ENCODE results near the gene NAA35.
"Not testable (repeated sequence)": the region's sequence is repeated elsewhere in the genome, so short reads cannot be mapped to it uniquely, and the experiment has no call there.

The NAA35 gene

DNA sequence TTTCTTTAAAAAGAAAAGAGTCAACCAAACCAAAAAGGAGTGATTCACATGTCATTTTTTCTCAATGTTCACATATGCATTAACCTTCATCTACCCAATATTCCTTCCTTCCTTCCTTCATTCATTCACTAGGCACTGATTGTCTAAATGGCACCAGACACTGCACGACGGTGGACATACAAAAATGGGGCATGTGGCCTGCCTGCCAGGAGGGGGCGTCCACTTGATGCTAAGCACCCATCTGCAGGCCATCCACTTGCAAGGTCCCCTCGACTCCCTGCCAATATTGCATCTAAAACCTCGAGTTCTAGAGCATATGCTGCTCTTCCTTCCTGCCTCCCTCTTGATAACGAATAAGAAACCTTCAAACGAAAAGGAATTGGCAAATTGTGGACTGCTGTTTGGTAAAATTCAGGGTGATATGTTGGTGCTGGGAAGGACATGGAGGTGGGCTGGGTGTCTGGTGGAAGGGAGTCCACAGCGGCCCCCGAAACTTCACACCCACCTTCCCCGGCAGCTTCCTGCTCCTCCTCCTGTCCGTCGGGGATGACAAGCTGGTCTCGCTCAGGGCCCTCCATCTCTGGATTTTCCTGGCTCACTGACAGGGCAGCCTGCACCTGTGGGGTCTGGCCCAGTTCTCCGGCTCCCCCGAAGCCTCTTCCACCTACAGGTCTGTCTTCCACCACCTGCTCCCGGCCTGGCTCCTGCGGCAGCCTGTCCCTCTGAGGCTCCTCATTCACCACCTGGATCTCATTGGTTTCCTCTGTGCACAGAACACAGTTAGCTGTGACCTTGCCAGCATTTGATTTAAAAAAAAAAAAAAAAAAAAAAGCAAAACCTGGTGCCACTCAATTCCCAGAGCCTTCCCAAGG, 94.2 kb downstream of the NAA35 start:
- no peak for DNase-seq (ENCODE audit: low read depth in 3 of 3)

DNA sequence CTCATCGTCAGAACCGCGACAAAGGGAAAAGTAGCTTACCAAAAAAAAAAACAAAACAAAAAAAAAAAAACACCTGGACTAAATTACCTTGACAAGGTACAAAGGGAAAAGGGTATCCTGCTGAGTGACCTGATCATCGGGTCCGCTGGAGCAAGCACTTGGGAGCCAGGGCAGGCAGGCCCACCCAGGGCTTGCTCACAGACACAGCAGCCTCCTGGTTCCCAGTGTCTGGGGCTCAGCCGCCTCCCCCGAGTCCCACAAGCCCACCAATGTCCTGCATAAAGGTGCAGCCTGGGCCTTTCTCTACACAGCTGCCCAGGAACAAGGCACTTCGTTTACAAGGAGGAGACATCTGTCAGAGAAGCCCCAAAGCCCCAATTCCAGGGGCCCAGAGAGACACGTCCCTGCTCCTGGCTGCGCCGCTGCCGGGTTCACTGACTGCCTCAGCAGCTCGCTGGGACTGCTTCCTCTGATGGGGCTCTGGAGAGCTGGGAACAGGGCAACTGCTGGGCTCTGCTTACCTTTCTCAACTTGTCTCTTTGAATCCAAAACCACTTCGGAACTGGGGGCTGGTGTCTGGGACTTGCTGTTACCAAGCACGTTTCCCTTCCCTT, 95.0 kb downstream of the NAA35 start:
- no peak for DNase-seq (ENCODE audit: low read depth in 3 of 3)

DNA sequence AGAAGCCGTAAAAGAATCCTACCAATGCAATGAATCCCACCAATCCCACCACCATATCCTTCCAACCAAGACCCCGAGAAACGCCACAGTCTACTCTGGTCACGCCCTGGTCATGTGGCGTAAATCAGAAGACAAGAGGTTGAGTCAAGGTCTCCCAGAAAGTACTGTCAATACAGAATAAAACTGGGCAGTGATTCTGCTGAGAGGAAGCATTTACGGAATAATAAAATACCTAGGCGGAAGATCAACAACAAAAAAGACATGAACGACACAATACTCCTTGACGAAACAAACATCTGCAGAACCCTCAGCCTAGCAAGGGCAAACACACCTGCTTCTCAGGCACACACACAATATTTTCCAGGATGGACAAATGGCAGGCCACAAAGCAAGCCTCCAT, 95.6 kb downstream of the NAA35 start:
- no peak for DNase-seq (ENCODE audit: low read depth in 3 of 3)

DNA sequence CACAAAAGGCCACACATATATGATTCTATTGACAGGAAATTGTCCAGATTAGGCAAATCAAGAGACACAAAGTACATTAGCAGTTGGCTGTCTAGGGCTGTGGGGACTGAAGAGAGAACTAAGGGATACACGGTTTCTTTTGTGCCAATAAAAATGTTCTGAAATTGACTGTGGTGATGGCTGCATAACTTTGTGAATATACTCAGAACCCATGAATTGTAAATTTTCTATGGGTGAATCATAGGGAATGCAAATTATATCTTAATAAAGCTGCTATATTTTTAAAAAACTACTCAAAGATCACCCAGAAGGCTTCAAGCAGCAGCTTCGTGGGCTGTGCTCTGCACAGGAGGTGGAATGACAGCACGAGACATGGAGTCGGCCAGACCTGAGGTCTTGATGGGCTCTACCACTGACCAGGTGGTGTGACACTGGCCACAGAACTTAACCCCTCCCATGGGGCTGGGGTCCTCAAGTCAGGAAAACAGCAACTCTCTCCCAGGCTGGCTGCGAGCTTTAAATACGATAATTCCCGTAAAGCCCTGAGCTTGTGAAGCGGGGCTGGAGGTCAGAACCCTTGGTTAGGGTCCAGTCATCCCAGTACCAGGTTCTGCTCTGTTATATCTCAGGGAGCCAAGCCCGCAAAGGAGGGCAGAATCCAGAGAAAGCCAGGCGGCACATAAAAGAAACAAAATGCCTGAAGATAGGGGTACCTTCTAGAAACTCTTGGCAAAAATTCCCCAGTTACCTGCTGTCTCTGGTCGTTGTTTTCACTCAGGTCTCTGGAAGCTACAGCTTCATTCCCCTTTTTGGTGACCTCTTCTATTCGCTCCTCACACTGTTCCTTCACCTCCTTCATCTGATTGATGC, 99.3 kb downstream of the NAA35 start:
- DNase-seq (ENCODE audit: low read depth in 3 of 3), result no peak

DNA sequence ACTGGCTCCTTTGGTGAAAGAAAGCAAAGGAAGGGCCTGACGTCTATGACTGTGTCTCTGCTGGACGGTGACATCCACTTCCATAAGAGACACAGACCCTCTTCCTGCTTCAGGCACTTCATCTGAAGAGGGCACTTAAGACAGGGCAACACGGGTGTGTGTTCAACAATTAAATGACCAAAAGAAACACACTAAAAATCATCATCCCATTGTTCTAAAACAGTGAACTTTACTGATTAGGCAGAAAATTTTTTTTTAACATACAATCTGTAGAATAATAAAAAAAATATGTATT, 99.9 kb downstream of the NAA35 start:
- no peak for DNase-seq (ENCODE audit: low read depth in 3 of 3)

DNA sequence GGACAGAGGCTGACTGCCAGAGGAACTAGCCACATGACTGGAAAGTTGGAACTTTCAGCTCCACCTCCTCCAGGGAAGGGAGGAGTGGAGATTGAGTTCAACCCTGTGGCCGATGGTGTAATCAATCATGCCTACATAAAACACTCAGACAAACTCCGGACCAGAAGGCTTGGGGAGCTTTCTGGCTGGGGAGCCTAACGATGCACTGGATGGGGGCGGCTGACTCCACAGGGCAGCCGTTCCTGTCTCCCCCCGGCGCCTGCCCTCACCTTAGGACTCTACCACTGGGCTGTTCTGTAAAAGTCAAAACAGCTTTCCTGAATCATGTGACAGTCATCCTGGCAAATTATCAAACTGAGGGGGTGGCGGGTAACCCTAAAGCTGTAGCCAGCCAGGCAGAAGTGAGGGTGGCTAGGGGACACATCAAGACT, 100.4 kb downstream of the NAA35 start:
- DNase-seq (ENCODE audit: low read depth in 3 of 3), result no peak

DNA sequence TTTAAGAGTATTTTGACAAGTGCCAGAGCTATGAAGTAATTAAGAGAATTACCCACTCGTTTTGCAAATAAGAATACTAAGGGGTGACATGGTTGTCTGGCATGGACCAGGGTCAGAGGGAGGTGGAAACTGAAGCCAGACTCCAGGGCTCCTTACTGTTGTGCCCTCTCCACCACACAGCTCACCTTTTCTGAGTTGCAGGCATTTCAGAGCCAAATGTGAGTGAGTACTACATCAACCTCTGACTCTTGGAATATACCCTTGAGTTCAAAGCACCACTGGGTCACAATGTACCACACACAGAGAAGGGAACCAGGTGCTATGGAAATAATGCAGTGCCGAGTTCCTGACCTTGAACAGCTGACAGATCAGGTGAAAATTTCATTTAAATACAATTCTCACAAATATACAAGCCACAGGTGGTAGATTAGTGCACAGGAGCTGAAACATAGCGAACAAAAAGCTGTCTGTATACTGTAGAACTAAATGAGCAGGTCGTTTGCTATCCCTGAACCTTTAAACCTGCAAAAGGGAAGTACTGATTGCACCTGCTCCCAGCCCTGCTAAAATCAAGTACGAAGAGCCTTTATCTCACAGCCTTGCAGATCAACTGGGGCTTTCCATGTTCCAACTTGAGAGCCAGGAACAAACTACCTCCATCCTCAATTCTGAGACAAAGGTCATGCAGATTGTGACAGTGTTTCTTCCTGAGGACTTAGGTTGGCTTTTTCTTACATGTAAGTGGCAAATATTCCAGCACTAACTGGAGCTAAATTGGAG, 101.4 kb downstream of the NAA35 start:
- DNase-seq (ENCODE audit: low read depth in 3 of 3), result no peak

DNA sequence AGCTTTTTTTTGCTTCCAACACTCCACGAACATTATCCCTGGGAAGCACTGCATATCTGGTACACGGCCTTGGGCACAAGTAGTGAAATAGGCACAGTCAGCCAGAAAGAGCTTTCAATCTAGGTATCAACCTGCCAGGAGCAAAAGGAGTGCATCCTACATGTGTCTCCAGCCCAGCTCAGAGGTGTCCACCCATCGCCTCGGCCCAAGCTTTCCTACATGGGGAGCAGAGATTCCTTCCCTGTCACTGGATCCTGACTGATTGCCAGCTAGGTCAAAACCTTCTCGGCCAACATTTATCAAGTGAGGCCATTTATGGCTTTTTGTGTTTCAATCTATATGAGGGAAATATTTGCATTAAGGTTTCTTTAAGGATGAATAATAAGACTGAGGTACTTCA, 102.6 kb downstream of the NAA35 start:
- no peak for DNase-seq (ENCODE audit: low read depth in 3 of 3)

DNA sequence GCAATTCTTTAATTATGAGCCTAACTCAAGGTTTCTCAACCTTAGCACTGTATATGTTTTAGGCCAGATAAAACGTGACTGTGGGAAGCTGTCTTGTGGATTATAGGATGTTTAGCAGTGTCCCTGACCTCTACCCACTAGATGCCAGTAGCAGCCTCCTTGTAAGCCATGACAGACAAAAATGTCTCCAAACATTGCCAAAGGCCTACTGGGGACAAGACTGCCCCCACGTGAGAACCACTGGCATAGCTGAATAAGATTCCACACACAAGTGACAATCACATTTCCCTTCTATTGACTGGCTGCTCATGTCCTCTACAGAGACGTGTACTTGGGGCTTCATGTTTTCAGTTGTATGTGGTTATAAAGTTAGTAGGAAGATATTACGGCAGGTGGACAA, 103.1 kb downstream of the NAA35 start:
- no peak for DNase-seq (ENCODE audit: low read depth in 3 of 3)

DNA sequence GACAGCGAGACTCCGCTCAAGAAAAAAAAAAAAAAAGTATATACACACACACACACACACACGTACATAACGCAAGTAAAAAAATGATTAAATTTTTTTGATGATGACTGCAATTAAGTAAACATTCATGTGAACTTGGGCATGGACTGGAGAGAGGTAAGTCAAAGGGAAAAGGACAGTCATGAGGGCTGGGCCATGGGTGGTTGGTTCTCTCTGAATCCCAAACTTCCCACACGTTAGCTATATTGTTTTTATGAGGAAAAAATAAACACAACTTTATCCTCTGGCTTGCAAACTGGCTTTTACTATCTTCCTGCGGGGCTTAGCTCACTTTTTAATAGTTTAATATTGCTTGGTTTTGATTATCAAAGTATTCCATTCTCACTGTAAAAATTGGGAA, 104.7 kb downstream of the NAA35 start:
- no peak for DNase-seq (ENCODE audit: low read depth in 3 of 3)

DNA sequence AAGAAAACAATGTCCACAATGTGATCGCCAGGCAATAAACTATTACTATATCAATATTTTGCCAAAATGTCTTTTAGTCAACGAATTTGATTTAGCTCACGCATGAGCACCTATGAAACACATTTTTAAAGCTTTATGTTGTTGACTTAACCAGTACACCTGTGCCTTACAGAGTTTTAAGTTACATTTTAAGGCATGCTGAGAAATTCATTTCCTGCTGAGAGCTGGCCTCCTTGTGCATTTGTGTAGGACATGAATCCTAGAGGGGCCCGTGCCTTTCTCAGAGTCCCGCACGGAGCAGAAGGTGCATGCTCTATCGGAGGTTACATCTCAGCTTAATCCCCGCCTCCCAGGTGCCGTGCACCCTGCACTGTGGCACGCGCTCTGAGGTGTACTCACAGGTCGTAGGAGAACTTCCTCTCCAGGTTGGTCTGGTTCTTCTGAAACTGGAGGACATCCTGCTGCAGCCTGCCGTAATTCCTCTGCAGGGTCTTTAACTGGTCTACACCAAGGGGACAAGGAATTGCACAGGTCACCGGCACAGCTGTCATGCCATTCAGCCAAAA, 105.2 kb downstream of the NAA35 start:
- DNase-seq (ENCODE audit: low read depth in 3 of 3), result no peak

DNA sequence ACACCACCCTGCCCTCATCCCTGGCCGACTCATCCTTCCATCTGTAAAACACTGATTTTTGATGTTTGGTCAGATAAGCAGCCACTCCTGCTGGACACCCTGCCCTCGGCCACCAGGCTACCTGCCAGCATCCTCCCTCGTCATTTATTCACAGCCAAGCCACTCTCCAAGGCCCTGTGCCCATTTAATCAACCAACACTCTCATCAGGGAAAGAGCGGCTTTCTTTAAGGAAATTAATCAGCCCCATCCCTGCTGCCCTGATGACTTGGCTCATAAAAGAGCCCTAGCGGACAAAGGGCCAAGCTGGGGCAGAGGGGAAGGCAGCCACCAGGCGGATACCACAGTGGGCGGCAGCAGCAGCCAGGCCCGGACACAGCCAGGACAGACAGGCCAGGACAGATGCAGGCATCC, 106.0 kb downstream of the NAA35 start:
- no peak for DNase-seq (ENCODE audit: low read depth in 3 of 3)

DNA sequence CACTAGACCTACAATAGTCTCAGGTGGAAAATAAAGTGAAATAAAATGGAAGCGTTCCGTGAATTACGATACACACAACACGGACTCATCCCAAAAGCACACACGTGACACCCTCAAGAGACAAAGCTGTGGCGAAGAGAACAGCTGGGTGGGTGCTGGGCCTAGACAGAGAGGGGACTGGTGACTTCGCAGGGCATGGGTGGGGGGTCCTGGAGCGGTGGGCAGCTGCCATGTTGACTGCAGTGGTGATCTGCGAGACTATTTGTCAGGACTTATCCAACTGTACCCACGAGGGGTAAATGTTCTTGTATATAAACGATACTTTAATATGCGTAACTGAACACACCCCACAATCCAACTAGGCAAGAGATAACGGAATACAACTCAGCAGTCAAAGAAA, 106.4 kb downstream of the NAA35 start:
- DNase-seq (ENCODE audit: low read depth in 3 of 3), result no peak

DNA sequence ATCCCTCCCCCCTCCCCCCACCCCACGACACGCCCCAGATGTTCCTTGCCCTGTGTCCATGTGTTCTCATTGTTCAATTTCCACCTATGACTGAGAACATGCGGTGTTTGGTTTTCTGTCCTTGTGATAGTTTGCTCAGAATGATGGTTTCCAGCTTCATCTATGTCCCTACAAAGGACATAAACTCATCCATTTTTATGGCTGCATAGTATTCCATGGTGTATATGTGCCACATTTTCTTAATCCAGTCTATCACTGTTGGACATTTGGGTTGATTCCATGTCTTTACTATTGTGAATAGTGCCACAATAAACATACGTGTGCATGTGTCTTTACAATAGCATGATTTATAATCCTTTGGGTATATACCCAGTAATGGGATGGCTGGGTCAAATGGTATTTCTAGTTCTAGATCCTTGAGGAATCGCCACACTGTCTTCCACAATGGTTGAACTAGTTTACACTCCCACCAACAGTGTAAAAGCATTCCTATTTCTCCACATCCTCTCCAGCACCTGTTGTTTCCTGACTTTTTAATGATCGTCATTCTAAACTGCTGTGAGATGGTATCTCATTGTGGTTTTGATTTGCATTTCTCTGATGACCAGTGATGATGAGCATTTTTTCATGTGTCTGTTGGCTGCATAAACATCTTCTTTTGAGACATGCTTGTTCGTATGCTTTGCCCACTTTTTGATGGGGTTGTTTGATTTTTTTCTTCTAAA, 107.2 kb downstream of the NAA35 start:
- not testable (repeated sequence) for DNase-seq (ENCODE audit: low read depth in 3 of 3)

DNA sequence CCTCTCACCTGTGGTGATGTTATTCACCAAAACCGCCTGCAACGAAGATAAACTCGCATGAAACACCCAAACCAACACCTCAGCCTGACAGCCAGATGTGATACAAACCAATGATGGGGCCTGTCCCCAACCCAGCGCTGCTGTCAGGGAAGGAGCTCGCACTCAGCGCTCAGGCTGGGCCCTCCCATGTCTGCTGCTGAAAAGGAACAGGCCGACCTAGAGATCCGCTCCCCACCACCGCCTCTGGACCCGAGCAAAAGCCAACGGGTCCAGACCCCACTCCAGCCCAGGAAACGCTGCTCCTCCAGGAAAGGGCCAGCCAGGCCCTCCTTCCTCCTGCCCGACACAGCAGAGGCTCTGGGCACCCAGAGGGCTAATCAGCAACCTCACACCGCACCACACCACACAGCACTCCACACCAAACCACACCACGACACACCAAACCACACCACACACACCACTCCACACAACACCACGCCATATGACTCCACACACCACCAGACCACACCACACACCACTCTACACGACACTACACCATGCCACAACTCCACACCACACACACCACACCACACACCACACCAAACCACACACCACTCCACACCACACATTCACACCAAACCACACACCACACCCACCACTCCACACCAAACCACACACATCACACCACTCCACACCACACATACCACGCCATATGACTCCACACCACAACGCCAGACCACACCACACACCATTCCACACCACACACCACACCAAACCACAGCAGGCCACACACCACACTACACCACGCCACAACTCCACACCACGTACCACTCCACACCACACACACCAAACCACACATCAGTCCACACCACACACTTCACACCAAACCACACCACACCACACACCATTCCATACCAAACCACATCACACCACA, 111.9 kb downstream of the NAA35 start:
- DNase-seq (ENCODE audit: low read depth in 3 of 3), result no peak

DNA sequence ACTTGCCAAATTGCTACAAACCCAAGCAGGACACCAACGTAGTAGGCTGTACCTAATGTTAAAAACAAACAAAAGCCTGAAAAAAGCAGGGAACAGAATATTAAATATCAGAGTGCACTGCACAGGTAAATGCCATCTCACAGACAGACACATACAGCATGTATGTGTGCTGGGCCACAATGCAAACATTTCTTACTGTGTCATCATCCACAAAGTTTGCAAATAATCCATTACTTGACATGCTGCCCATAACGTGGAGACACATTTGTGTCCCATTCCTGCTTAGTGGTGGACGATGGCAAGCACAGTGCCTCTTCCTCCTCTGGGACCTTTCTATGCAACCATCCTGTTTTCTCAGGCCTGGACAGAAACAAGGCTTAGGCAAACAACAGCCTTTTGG, 113.7 kb downstream of the NAA35 start:
- no peak for DNase-seq (ENCODE audit: low read depth in 3 of 3)

DNA sequence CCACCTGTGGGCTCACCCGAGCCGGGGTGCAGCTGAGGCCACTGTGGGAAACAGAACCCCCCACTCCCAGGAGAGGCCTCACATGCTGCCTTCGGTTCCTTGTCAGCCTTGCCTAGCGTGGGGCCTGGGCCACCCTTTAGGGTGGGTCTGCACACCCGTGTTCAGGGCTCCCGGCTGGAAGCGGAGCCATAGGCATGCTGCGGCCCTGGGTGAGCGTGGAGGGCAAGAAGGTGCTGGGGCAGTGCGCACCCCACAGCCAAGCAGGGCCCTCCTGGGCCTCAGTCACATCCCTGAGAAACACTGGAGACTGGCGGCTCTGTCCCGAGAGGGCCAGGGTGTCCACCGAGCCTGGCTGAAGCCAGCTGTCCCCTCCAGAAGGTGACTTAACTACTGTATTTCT, 116.5 kb downstream of the NAA35 start:
- DNase-seq (ENCODE audit: low read depth in 3 of 3), result no peak

DNA sequence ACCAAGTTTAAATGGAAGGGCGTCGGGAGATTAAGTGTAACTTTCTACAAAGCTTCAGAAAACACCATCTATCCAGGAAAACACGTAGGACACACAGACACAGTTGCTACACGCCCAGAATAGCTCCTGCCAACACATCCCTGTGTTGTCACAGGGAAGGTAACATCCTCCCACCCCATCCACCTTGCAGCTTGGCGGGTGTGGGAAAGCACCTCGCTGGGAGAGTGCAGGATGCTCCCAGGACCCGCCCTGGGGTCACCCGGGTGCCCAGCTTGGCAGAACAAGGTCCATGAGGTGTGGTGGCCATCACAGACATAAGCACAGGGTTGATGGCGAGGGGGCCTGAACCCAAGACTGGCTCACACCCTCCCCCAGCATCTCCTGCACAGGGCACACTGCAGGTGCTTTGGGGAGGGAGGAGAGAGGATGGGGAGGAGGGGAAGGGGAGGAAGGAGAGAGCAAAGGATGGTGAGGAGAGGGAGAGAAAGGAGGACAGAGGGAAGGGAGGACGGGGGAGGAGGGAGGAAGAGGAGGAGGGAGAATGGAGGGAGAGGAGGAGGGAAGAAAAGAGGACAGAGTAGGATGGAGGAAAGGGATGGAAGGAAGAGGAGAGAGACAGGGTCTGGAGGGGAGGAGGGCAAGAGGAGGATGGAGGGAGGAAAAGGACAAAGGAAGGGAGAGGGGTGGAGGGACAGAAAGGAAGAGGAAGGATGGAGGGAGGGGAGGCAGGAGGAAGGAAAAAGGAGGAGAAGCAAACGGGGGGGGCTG, 121.2 kb downstream of the NAA35 start:
- DNase-seq (ENCODE audit: low read depth in 3 of 3), result no peak
